Stimulated activated CD8-positive, alpha-beta memory T cell treated with anti-CD3 and anti-CD28 coated beads, Interleukin-2, amount 100 ng/mL, for 1 hour (primary cell): ENCODE data around the gene MEIS3.

Source experiments
- DNase-seq, 2 donors: peaks; one replicate each; pipeline ENCODE4 v3.0.0-alpha.2; 2020; ENCODE audit warnings: low read depth in 2 of 2

MEIS3 gene

DNA sequence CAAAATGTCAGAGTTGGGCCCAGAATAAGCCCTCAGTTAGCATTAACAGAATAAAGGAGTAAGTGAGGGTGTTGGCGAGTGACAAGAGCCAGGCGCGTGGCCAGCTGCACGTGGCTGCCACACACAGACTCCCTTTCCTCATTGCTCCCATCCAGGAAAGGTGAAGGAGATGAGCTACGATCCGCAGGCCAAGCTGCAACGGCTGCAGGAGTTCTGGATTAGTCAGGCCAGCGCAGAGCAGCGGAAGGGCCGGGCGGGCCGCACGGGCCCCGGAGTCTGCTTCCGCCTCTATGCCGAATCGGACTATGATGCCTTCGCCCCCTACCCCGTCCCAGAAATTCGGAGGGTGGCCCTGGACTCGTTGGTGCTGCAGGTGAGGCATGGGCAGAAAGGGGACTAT, 57.0 kb downstream of the MEIS3 start:
- no peak for DNase-seq

GRCh38 chr19:47358936-47359335, 60.4 kb downstream of the MEIS3 start:
- DNase-seq: no peak

- no peak for DNase-seq
These were observed 61.3 kb downstream of the MEIS3 start for GRCh38 chr19:47357788-47358680.

GRCh38 chr19:47356900-47357299, 62.4 kb downstream of the MEIS3 start:
- DNase-seq: no peak

GRCh38 chr19:47353307-47353712, 66.0 kb downstream of the MEIS3 start:
- DNase-seq: no peak
